ENCODE results near the gene DACH2.
A peak's percentile ranks its signal among the peaks of the same experiment; 100 is the strongest.
"Not testable (repeated sequence)": the region's sequence is repeated elsewhere in the genome, so short reads cannot be mapped to it uniquely, and the experiment has no call there.

DACH2 gene

DNA sequence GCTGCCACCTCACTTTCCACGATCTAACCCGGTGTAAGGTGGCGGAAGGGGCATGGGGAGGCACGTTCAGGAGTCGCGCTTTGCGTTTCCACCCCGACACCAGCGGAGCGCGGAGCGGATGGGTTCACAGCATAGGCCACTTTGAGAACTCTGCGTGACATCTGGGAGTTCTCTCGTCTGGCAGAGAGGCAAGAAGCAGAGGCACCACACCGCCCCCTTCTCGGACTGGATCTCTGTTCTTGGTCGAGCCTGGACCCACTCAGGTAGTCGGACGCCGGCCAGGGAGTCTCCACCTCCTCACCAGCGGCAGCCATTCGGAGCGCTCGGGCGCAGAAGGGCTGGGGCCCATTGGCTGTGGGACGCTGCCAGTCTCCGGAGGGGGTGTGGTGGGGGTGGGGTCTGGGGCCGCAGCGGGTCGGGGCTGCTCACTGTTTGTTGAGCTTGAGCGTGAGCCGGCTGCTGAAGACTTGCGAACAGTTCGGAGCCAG lies at the start of gene DACH2:
Gene DACH2, plus strand, starts transcription at position 428 of the 488 bp plus-strand sequence.
- peak; percentile 34 for DNase-seq

DNA sequence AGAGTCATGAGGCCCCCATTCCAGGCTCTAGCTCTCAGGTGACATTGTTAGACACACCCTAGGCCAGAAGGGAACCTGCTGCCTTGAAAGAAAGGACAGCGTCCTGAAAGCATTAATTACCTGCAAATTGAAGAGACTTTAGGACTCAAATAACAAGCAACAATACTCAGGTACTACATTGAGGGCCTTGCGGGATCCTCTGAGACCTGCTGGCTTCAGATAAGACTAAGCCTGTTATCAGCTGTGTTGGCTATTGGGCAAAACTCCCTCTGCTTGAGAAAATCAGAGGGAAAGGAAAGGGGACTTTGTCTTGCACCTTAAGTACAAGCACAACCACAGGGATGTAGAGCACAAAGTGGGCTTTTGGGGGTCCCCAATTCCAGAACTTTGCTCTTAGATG lies 45.9 kb upstream of the DACH2 start:
- no peak for DNase-seq

GRCh38 chrX:86103061-86103460 lies 45.2 kb upstream of the DACH2 start:
- DNase-seq, result no peak

DNA sequence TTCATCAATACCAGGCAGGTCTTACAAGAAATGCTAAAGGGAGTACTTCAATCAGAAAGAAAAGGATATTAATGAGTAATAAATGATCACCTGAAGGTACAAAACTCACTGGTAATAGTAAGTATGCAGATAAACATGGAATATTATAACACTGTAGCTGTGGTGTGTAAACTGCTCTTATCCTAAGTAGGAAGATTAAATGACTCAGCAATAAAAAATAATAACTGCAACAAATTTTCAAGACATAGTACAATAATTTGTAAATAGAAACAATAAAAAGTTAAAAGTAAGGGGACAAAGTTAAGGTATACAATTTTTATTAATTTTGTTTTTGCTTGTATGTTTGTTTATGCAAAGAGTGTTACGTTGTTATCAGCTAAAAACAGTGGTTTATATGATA lies 43.7 kb upstream of the DACH2 start:
- no peak for DNase-seq

DNA sequence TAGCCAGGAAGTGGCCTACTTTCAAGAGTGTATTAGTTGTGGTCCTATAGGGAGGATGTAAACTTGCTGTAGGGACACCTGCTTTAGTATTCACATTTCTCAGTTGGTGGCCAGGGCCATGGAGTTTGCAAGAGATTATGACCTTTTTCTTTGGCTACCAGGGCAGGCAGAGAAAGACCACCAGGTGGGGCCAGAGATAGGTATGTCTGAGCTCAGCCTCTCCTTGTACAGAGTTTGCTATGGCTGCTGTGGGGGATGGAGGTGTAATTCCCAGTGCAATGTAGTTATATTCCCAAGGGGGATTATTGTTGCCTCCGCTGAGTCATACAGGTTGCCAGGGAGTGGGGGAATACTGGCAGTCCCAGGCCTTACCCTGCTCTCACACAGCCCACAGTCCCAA lies 26.3 kb upstream of the DACH2 start:
- no peak for DNase-seq

DNA sequence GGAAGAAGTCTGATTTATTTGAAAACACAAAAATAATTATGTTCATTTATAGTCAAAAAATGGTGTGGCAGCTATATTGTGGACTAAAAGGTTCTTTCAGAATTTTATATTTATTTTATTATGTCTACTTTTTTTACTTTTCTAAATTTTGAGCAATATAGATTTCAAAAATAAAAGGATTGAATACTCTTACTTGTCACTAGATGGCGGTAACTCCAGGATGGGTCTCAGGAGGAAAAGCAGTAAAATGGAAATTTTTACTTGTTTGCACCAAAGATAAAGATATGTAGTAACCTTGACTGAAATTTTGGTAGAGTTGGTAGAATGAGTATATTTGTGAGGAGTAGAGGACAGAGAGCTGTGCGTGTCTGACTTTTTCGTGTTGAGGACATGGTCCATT lies 14.5 kb upstream of the DACH2 start:
- peak; percentile 16 for DNase-seq

DNA sequence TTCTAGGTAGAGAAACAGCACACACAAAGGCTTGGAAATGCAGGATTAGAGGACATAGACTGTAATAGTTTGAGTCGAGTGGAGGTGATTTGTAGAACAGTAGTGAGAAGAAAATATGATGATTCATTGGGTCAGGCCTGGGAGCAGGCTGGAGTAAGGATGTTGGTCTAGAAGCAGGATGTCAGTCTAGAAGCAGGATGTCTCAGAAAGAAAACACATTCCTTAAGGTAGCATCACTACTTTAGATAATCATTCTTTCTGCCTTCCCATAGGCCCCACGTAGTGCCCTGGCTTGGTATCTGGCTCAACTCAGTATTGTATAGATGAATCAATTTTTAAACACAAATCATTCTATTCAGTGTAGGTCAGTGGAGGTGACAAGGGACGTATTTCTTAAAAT lies 11.2 kb upstream of the DACH2 start:
- DNase-seq, result no peak

DNA sequence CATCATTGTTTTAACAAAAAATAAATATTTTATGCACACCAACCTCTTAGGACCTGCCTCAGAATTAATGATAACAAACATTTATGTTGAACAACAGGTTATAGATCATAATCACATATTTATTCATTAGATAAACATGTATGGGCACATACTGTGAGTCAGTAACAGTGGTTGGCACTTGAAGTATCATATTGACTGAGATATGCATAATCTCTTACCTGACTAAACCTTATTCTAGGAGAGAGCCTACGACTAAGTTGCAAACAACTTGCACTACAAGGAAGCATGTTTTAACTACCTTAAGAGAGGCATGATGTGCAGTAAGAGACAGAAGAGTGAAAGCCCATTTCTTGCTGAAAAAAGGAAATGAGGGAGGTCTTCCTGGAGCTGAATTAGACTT lies 6.5 kb upstream of the DACH2 start:
- DNase-seq, result no peak

GRCh38 chrX:86146102-86146501 lies 2.1 kb upstream of the DACH2 start:
- no peak for DNase-seq

- DNase-seq, result no peak
Measured at GRCh38 chrX:86148594-86148993, 343 bp downstream of the DACH2 start.

GRCh38 chrX:86149119-86149518 lies 868 bp downstream of the DACH2 start:
- DNase-seq, result no peak

GRCh38 chrX:86154553-86154952 lies 6.3 kb downstream of the DACH2 start:
- DNase-seq, result no peak

- peak; percentile 5 for DNase-seq
Measured at GRCh38 chrX:86171366-86171765, 23.1 kb downstream of the DACH2 start.

GRCh38 chrX:86178906-86179305 lies 30.7 kb downstream of the DACH2 start:
- no peak for DNase-seq

DNA sequence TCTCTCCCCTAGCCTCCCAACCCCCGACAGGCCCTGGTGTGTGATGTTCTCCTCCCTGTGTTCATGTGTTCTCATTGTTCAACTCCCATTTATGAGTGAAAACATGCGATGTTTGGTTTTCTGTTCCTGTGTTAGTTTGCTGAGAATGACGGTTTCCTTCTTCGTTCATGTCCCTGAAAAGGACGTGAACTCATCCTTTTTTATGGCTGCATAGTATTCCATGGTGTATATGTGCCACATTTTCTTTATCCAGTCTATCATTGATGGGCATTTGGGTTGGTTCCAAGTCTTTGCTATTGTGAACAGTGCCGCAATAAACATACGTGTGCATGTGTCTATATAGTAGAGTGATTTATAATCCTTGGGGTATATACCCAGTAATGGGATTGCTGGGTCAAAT lies 33.1 kb downstream of the DACH2 start:
- DNase-seq, result not testable (repeated sequence)

DNA sequence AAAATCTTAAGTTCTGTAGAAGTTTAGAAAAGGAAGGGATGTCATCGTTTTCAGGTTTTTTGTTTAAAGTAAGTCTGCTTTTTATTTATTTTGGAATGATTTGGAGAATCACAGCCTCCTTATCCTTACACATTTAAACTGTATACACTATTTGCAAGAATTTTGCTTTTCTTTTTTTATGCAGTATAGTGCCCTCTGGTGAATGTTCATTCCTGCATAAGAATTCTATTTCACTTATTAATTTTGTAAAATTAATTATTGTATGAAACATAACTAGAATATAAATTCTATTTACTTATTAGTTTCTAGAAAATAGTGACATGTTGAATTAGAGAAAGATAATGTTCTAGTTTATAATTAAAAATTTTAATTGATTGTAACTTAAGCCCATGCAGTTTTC lies 44.6 kb downstream of the DACH2 start:
- no peak for DNase-seq

DNA sequence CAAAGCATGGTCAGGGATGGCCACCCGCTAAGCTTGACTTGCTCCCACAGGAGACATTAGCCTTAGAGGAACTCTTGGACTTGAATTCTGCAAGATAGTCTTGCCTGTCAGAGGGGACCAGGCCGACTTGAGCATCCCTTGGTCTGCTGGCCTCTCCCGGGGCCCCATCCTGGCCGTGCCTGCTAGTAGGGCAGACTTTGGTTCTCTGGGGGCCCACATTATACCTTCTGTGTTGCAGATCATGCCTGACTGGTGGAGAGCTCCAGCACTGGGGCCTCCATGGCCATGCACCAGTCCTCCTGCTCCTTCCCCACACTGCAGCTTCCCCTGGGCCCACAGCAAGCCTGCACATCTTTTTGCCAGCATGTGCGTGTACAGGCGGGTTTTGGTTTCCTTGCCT lies 46.5 kb downstream of the DACH2 start:
- DNase-seq, result no peak

DNA sequence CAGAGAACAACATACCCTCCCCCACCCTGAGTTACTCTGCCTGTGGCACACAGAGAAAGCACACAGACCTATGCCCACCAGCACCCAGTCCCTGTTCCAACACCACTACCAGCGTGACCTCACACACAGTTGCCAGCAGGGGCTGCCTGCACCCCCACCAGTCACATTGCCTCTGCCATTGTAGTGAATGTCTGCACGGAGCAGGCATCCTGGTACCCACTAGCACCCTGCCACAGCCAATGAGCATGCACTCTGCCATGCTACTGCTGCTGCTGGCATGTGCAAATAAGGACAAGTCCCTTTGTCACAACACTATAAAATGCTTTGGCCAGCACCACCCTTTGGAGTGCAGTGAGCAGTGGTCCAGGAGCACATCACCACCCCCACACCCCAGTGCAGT lies 47.1 kb downstream of the DACH2 start:
- DNase-seq, result no peak

DNA sequence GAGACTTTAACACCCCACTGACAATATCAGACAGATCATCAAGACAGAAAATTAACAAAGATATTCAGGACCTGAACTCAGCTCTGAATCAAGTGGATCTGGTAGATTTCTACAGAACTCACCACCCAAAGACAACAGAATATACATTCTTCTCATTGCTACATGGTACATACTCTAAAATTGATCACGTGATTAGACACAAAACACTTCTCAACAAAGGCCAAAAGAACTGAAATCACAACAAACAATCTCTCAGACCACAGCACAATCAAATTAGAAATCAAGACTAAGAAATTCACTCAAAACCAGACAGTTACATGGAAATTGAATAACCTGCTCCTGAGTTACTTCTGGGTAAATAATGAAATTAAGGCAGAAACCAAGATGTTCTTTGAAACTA lies 49.6 kb downstream of the DACH2 start:
- DNase-seq, result no peak

DNA sequence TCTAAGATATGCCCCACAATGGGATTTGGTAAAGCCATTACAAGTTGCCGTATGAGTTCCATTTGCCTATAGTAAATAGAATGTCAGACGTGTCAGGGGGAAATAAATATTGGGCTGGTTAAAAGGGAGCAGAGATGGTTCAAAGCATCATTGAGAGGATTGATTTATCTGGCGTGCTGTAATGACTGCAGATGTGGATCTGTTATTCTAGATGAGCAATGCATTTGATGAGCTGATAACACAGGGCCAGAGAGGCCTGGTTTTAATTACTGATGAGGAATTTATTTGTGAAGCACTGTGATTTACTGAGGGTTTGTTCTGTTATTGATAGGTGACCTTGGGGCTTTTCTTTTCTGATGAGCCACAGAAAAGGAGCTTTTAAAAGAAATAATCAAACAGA lies 62.5 kb downstream of the DACH2 start:
- no peak for DNase-seq

- DNase-seq, result no peak
Measured at GRCh38 chrX:86215260-86215659, 67.0 kb downstream of the DACH2 start.

- no peak for DNase-seq
Measured at GRCh38 chrX:86237482-86237881, 89.2 kb downstream of the DACH2 start.

- no peak for DNase-seq
Measured at GRCh38 chrX:86241547-86241946, 93.3 kb downstream of the DACH2 start.

DNA sequence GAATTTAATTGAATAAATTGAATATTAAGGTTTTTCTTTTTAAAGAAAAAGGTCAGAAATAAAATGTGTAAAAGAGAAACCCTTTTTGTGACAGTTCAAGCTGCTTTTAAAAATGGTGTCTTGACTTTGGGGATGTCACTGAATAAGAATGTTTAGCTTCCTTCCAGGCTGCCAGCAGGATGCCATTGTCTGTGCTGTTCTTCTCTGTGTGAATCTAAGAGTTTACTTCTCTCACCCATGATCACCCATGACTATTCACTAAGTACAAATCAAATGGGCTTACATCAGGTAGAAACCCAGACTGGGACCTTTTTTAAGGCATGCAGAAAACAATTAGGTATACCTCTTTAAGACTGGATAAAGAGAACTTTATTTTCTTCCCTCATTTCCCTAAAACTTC lies 115.3 kb downstream of the DACH2 start:
- DNase-seq, result no peak

DNA sequence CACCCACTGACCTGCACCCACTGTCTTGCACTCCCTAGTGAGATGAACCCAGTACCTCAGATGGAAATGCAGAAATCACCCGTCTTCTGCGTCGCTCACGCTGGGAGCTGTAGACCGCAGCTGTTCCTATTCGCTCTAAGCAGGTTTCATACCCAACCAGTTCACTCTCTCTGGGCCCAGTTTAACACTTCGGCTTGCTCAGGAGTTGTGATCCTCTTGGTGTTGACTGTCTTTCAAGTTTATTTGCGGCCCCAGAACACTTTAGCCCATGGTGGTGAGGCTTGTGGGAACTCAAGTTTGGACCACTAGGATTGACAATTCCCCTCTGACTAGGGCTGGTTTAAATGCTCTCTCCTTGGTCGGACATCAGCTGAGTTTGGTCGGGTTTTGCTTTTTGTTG lies 147.0 kb downstream of the DACH2 start:
- no peak for DNase-seq

DNA sequence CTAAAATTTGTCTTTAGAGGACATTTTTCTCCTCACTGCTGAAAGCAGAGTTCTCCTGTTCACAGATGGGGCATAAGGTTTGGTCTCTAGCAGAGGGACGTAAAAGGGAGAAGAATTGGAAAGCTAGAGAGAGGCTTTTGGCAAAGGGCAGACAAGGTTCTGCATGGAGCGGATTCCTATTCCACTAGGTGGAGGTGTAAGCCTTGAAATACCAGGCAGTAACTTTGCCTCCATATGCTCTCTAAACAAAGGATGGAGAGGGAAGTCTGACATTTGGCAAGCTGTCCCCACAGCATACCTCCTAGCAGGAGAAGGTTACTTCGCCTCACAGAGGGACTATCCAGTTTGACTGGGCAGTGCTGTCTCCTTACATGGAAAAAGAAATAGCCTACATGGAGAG lies 174.7 kb downstream of the DACH2 start:
- DNase-seq, result no peak
